Measurements from ENCODE around the gene SLC4A7.

Gene SLC4A7

DNA sequence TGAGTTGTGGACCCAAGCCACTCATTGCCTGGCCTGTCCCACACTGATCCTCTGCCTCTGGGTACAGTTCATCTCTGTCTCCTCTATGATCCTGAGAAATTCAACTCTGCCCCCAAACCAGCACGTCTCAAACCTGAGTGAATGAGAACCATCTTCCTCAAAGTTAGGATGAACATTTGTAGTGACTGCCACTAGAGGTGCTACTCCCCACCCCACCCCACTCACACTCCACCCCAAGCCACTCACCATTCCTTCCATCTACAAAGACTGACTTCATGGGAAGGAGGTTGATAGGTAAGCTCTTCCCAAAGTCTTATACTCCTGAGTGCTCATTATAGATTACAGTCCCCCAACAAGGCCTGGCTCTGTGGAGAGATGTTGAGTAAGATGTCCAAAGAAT, 158.8 kb downstream of the SLC4A7 start:
- TF ChIP-seq, protein P1, sequence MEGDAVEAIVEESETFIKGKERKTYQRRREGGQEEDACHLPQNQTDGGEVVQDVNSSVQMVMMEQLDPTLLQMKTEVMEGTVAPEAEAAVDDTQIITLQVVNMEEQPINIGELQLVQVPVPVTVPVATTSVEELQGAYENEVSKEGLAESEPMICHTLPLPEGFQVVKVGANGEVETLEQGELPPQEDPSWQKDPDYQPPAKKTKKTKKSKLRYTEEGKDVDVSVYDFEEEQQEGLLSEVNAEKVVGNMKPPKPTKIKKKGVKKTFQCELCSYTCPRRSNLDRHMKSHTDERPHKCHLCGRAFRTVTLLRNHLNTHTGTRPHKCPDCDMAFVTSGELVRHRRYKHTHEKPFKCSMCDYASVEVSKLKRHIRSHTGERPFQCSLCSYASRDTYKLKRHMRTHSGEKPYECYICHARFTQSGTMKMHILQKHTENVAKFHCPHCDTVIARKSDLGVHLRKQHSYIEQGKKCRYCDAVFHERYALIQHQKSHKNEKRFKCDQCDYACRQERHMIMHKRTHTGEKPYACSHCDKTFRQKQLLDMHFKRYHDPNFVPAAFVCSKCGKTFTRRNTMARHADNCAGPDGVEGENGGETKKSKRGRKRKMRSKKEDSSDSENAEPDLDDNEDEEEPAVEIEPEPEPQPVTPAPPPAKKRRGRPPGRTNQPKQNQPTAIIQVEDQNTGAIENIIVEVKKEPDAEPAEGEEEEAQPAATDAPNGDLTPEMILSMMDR (IDR thresholded peaks at IDR 0.05; ENCODE audit: control extremely low read depth, extremely low read depth, low read depth, missing control alignments): no peak
- CTCF ChIA-PET: interaction anchor here (1.4 to 2.2 kb wide), 2 partner anchors 16 to 24 kb away, joined by 4 to 7 read pairs; no protein-coding TSS in a partner anchor
- POLR2A ChIA-PET: no interaction called here
- DNase-seq (ENCODE audit: extremely low spot score): no peak

DNA sequence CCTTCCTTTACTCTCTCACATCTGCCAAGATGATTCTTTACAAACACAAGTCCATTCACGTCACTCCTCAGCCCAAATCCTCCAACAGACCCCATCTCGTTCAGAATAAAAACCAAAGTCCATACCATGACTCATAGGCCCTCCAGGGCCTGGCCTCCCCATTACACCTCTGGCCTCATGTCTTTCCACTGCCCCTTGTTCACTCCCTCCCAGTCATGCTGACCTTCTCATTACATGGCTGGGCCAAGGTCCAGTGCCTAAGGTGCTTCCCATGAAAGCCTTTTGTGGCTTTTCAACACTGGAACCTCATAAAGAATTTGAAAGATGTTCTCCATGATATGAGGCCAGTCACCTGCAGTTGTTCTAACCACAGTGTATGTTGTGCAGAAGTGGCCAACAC, 159.5 kb downstream of the SLC4A7 start:
- POLR2A ChIA-PET: no interaction called here
- TF ChIP-seq, protein P1 (IDR thresholded peaks at IDR 0.05; ENCODE audit: control extremely low read depth, extremely low read depth, low read depth, missing control alignments): no peak
- DNase-seq (ENCODE audit: extremely low spot score): no peak
- CTCF ChIA-PET: interaction anchor here (1.2 to 2.2 kb wide), 2 partner anchors 13 to 15 kb away, joined by 5 to 7 read pairs; no protein-coding TSS in a partner anchor

DNA sequence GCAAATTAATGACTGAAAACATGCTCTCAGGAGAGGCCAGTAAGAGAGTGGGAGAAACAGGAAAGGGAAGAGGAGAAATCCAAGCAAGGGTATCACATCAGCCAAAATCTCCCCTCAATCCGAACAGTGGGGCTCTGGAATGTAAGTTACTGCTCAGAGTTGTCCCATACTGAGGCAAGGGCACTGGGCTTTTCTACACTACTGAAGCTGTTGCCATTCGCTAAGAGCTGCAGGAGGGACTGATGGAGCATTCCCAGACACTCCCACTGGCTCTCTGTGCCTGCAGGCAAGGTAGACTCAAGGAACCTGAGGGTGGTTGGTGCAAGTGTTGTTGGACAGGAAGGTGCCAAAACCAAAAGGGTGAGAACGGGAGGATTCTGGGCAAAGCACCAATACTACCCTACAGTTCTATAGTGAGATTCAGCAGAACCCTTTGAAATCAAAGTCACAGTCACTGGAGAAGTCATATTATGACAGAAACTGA, 161.1 kb downstream of the SLC4A7 start:
- CTCF ChIA-PET: interaction anchor here (1.1 to 1.5 kb wide), 3 partner anchors 10 to 359 kb away, joined by 3 to 5 read pairs (median 5); no protein-coding TSS in a partner anchor
- TF ChIP-seq, protein P1 (IDR thresholded peaks at IDR 0.05; ENCODE audit: control extremely low read depth, extremely low read depth, low read depth, missing control alignments): no peak
- POLR2A ChIA-PET: no interaction called here
- DNase-seq (ENCODE audit: extremely low spot score): no peak

Data from GM10248 (cell line).